Spleen (tissue), 7 donors: ENCODE data around the gene FBXW8.

Experiments
- CTCF ChIP-seq, 11 experiments: fragments of 200-600 bp in 7 of 11; fragments of 450-650 bp in 4 of 11; sonication (generic) in 4 of 11; IDR thresholded peaks in 8 of 11; conservative IDR thresholded peaks in 3 of 11; 1 replicate in 7 of 11; 2 replicates in 4 of 11; pipeline versions ENCODE4 v1.4.0 to v1.8.0; 2016 to 2021; ENCODE audit warnings: antibody characterized with exemption in 11 of 11, inconsistent platforms in 4 of 11, mild to moderate bottlenecking in 1 of 11
- POLR2A ChIP-seq, 3 donors: fragments of 450-650 bp; IDR thresholded peaks; one replicate each; pipeline ENCODE4 v1.5.1; 2017; ENCODE audit warnings: antibody characterized with exemption in 3 of 3, mild to moderate bottlenecking in 1 of 3
- POLR2AphosphoS5 ChIP-seq, 3 donors: sonication (generic); formaldehyde crosslinking; IDR thresholded peaks; one replicate each; pipeline ENCODE4 v1.5.1; 2017; ENCODE audit warnings: antibody characterized with exemption in 3 of 3
- donor health status: DM: no; HTN: no; CAD: no; lungs with moderate emphysema.
- donor health status: DM: no; HTN: no; CAD: no.
- donor health status: DM: no; HTN: no; CAD: no.

- TF ChIP-seq CTCF (IDR thresholded peaks at IDR 0.05 in 8 of 11, conservative IDR thresholded peaks at IDR 0.05 in 3 of 11) (no peak), POLR2A (IDR thresholded peaks at IDR 0.05) (no peak), POLR2AphosphoS5 (IDR thresholded peaks at IDR 0.05) (no peak)
Observed at GRCh38 chr12:117022465-117022864, 111.7 kb downstream of the FBXW8 start.
